Measurements from ENCODE around the gene CYP3A5.

DNA sequence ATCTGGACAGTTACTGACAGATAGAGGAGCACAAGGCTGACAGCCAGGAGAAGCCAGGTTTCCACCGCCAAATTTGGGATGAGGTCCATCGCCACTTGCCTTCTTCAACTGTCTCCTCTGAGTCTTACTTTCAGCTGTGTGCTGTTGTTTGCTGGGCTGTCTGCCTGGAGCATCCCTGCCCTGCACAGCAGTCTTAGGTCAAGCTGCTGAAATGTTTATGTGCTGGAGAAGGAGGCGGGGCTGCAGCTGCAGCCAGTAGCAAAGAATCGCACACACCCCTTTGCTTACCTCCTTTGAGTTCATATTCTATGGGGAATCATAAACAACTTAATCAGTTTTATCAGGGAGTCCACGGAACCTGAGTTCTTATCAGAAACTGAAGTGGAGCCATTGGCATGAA, 20.1 kb upstream of the CYP3A5 start:
- no peak for TF ChIP-seq ZNF10 (tag by site-specific recombination; IDR thresholded peaks at IDR 0.05)
- TF ChIP-seq TCF7L2 (IDR thresholded peaks at IDR 0.05; ENCODE audit: borderline replicate concordance, low read depth, low read length), result no peak
- TF ChIP-seq ZNF114 (tag by site-specific recombination; IDR thresholded peaks at IDR 0.05), result no peak
- no peak for TF ChIP-seq ZNF148 (tag by site-specific recombination; IDR thresholded peaks at IDR 0.05; ENCODE audit: borderline replicate concordance)
- TF ChIP-seq ZNF274 (IDR thresholded peaks at IDR 0.05; ENCODE audit: low read length), result no peak
- no peak for TF ChIP-seq ZNF274 (tag by site-specific recombination; IDR thresholded peaks at IDR 0.05; ENCODE audit: borderline replicate concordance)
